NCI-H69 (cell line): ENCODE data around the gene KCNA10.

Experiments
- DNase-seq: peaks from one replicate; lab custom pipeline; 2025; lab: John Stamatoyannopoulos, UW

Gene KCNA10

GRCh38 chr1:110477967-110478640 lies 40.9 kb downstream of the KCNA10 start:
- DNase-seq: no peak

GRCh38 chr1:110477445-110477957 lies 41.5 kb downstream of the KCNA10 start:
- DNase-seq: no peak

GRCh38 chr1:110477041-110477440 lies 41.9 kb downstream of the KCNA10 start:
- DNase-seq: no peak

GRCh38 chr1:110476028-110476765 lies 42.8 kb downstream of the KCNA10 start:
- no peak for DNase-seq

- DNase-seq: no peak
These were observed 43.5 kb downstream of the KCNA10 start for GRCh38 chr1:110475362-110476027.

- no peak for DNase-seq
These were observed 44.5 kb downstream of the KCNA10 start for GRCh38 chr1:110474444-110474843.

GRCh38 chr1:110472546-110472945 lies 46.4 kb downstream of the KCNA10 start:
- DNase-seq: no peak

GRCh38 chr1:110471131-110471530 lies 47.8 kb downstream of the KCNA10 start:
- peak; percentile 2 for DNase-seq
